IPS-NIHi11 (cell line): Measurements from ENCODE around the gene TSC1.

Experiments
- DNase-seq: peaks from one replicate; pipeline ENCODE4 v3.0.0; 2012; ENCODE audit warnings: mixed read lengths, low spot score

TSC1 gene

DNA sequence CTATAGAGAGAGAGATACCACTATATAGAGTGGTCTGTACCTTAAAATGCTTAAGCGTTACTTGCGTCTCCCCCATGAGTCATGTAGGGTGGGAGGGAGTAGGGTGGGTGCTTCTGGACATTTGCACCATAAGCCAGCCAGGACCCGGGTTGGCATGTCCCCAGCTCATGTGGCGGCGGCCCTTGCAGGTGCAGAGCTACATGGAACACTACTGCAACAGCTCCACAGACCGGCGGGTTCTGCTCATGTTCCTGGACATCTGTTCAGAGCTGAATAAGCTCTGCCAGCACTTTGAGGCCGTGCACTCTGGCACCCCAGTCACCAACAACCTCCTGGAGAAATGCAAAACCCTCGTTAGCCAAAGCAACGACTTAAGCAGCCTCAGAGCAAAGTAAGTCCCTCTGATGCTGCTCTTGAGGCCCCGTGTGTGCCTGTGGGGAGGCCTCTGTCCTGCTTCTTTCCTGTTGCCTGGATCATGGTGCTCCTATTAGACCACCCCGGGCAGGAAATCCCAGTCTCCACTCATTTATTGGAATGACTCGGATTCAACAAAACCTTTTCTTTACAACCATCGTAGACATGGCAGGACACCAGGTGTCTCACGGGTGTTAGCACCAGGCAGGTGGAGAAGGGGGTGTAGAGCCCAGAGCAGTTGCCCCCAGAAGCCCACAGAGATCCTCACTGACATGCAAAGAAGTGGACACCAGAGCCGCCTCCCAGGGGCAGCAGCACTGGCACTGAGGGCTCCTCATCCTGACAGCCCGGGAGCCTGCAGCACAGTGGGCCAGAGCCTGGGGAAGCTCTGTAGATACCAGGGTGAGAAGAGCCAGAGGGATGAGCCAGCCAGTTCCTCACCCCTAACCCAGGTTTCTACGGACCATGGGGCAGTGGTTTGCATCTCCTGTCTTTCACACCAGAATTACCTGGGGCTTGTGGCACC, 57.0 kb downstream of the TSC1 start:
- DNase-seq: no peak

DNA sequence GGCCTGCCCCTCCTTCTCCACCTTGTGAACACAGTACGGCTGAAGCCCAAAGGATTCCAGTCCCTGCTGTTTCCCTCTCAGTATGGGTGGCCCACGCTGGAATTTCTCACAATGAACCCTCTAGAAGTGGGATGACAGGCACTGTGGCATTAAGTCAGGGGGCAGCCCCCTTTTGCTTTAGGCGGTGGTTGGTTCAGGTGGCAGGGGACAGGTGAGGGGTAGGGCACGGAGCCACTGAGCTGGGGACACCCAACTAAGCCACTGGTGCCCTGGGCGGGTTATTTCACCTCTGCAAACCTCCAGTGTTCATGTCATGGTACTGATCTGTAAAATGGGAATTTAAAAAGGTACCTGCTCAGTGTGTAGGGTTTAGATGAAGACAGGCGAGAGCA, 58.1 kb downstream of the TSC1 start:
- no peak for DNase-seq

DNA sequence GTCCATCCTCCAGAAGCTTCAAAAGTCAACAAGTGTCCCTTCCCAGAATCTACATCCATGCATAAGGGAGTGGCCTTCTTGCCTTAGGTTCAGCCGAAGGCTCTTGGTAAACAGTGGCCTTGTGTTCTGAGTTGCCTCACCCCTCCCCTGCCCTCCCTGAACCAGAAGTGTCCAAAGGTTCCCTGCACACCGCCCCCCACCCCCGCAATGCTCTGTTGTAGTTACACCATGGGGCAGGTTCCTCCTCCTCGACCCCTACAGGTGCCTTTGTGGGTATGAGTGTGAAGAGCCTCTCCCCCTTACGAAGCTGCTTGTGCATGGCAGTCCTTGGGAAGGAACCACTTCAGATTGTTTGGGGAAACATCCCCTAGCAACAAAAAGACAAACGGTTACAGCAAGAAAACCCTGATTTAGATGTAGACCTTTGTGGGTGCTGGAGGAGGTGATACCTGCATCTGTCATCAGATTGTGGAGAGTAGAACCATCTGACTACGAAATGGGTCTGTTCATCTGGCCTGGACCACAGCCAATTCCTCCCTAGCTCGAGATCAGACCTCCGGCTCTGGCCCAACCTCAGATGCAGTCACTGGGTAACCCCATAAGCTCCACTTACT, 58.6 kb downstream of the TSC1 start:
- no peak for DNase-seq

DNA sequence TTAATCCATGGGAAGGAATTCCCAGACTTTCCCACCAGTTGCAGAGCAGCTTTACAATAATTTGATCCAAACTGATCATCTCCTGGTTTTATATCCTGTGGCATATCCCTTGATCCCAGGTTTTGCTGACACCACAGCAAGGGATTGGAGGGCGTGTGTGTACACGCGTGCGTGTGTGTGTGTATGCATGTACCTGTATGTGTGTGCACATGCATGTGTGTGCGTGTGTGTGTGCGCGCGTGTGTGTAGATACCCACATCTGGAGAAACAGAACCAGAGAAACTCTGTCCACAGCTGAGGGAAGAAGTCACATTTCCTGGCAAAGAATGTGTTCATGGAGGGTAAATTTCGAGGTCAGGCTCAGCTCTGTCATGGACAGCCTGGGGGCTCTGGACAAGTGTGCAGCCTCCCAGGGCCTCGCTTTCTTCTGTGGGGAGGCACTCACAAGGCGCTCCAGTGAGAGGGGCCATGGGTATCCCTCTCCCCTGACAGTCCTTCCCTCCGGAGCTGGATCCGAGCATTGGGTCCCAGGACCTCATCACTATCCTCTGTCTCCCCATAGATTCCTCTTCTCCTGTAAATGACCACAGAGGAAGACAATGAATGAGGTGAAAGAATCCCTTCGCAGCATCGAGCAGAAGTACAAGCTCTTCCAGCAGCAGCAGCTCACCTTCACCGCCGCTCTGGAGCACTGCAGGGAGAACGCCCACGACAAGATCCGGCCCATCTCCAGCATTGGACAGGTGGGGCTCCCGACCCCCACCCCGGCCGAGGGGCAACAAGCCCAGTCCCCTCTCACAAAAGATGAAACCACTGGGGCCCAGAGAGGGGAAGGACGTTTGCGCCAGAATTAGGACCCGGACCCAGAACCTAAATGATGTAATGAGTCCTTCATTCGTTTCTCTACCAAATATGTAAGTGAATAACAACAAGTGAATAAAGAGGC, 60.8 kb downstream of the TSC1 start:
- DNase-seq: no peak

DNA sequence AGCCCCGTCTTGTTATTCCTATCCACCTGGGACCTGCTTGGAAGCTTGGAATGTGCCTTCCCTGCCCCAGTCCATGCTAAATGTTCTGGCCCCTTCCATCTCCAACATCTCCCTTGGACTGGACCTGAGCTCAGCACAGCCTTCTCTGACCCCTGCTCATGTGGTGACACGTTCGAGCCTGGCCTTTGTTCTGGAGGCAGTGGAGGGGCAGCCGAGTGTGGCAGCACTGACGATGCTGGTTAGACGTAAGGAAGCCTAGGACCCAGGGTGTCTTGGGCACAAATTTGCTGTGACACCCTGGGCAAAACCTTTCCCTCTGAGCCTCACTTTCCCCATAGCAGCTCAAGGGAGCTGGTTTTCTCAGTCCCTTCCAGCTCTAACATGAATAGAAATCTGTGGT, 61.8 kb downstream of the TSC1 start:
- DNase-seq: no peak

DNA sequence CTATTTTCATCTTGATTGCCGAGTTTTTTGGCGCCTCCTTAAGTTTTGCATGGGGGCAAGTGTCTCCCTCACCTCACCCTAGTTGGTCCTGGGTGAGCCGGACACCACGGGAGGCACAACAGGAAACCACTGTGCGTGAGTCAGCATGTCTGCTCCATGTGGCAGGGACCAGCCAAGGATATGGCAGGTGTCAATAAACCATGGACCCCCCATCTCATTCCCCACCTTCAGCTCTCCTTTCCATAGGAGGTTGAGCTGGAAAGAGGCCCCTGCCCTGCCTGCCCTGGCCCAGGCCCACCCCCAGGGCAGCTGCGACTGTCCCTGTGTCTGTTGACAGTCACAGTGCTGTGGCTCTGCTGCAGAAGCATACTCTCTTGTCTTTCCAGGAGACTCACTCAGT, 62.6 kb downstream of the TSC1 start:
- DNase-seq: no peak

DNA sequence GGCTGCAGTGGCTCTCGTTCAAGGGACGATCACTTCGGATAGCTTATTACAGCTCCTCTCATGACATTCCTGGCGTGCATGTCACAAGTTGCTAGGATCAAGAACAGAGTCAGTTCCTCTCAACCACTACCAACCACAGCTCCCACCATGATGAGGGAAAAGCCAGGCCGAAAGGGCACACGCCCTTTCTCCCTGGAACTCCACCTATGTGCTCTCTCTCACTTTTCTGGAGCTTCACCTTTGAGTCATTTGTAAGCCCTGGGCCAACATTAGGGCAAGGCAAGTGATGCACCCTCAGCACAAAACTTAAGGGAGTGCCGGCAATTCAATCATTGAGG, 64.1 kb downstream of the TSC1 start:
- DNase-seq: no peak

DNA sequence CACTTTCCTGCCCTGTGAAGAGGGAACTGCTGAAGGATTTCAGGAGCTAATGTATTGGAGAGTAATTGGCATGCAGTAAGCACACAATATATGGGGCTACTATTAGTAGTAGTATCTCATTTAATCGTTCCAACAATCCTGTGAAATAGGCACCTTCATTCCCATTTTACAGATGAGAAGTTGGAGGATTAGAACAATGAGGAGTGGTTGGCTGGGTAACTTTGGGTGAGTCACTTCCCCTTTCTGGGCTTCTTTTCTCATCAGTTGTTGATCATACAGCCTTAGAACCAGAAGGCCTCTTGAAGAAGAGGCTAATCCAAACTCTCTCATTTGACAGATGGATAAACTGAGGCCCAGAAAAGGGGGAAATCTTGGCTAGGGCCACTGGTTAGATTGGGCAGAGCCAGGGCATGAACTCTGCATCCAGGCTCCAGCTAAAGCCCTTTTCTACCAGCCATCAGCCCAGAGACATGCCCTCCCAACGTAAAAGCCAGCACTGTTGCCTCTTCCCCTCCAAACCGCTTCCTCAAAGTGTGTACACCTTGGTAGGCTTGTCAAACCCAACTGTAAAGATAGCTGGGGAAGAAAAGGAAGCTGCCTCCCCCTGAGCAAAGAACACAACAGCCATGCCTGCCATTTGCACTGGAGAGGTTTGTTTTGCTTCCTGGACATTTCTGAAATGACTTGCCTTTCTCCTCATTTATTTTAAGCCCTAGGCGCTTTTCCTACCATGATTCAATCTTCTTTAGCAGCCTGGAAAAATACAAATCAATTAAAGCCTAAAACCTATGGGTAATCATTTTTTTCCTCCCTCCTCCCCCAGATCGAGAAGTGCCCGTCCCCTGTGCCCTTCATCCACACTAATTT, 64.7 kb downstream of the TSC1 start:
- DNase-seq: no peak

DNA sequence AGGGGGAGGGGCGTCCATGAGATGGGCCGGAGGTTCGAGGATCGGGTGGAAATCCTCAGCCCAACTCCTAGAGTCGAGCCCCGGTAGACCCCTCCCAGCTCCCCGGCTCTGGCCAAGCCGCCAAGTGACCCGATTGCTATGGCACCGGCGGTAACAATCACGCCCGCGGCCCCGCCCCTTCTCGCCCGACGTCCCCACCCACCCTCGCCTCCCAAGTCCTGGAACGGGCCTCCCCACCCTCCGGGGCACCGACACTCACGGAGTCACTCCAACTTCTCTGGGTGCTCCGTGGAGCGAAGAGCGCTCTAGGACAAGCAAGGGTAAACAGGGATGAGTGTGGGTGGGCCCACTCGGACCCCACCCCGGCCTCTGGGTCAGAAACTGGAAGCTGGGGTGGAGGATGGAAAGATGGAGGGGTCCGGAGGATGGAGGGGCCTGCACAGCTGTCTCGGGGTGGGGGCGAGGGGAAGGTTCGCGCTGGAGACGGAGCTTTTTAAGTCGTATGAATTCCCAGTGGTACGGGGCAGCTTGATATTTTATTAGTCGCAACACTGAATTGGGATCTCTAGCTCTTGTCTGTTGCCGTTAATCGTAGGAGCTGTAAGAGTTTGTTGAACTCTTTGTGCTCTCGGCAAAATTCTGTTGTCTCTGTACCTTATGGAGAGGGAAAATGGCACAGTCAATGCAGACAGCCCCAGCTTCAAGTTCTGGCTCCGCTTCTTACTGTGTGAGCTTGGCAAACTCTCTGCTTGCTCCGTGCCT, 65.5 kb downstream of the TSC1 start, which contains the start of gene SPACA9:
TSS of gene SPACA9 (plus strand) at position 204 of the 762 bp plus-strand sequence. CDS start 5,050 bp downstream, outside the sequence.
- DNase-seq: peak; percentile 90

DNA sequence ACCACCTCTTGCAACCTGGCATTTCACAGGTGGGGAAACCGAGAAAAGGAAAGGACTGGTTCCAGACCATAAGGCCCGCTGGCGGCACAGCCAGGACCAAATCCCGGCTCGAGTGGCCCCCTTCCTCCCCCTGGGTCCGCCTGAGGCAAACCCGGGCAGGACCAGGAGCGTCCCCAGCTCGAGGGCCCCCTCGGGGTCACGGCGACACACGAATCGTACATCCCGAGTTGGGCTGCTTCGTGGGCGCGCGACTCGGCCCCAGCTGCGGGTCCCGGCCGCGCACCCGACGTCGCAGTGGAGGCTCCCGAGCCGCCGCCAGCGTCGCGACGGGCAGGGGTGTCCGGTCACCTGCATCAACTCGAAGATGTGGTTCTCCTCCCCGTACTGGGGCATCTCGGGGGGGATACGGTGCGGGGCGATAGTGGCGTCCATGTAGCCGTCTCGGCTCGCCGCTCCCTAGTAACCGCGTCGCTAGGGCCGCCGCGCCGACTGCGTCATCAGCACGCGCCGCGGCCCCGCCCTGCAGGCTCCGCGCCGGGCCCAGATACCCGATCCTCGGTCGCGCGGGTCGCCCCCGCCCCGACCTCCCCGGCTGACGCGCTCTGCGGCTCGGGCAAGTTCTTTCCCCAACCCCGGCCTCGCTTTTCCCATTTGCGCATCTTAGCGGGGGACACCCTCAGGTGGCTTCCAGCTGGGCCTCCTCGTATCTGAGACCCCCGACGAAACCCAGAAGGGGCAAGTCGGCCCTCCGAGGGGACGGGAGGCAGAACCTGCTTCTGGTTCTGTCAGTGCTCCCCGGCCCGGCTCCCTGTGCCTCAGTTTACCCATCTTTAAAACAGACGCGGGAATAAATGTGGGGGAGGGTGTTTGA, 66.4 kb downstream of the TSC1 start, which contains the start of gene AK8:
TSS of gene AK8 (minus strand) at position 461 of the 871 bp plus-strand sequence. CDS start at position 432, 29 bp downstream.
- peak; percentile 100 for DNase-seq

DNA sequence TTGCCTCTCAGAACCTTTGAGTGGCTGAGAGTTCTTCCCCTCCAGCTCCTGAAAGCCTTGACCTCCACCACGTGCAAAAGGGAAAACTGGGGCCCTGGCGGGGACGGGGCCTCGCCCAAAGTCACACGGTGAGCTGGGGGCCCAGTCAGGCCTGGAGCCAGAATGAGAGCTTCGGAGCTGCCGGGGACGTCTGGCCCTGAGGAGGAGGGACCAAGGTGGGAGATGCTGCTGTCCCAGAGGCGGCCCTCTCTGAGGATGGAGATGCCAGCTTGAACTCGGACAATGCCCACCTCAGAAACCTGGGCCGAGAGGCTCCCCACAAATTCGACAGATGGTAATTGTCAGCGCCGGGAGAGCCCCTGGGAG, 67.0 kb downstream of the TSC1 start:
- DNase-seq: no peak

DNA sequence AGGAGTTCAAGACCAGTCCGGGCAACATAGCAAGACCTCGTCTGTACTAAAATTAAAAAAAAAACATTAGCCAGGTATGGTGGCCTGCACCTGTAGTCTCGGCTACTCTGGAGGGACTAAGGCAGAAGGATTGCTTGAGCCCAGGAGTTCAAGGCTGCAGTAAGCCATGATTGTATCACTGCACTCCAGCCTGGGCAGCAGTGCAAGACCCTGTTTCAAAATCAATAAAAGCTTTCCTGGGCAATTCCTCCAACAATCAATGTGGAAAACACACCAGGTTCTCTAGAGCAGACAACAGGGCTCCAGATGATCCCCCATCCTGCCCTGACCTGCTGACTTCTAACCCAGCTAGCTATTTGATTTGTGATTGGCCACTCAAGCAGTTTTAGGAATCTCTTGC, 67.6 kb downstream of the TSC1 start:
- no peak for DNase-seq

DNA sequence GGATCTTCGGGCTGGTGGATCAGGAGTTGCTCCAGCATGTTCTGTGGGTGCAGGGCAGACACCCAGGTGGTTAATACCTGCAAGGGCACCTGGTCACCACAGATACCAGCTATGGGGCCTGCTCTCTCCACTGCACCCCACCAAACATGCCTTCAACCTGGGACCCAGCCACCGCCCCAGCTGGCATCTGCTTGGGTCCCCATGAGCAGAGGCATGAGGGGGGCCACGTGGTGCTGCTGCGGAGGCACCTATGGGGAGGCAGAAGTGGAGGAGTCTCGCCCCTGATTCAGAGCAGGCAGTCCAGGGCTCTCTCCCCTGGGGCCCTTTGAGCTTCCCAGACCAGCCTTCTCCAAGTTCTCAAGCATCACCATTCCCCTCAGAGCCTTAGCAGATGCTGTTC, 69.3 kb downstream of the TSC1 start:
- DNase-seq: no peak

DNA sequence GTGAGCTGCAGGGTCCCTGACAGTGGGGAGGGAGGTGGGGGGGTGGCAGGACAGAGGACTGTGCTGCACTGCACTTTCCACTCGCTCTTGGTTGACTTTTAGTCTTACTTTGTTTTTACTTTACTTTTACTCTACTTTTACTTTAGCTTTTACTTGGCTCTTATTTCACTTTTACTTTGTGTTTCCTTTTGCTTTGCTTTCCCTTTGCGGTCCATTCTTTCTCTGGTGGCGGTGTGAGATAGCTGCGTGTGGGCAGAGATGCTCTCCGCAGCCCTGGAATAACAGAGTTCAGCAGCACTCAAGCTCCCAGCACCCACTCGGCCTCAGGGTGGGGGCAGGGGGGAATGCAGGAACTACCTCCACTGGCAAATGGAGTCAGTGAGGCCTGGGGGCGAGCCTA, 71.0 kb downstream of the TSC1 start:
- DNase-seq: no peak

DNA sequence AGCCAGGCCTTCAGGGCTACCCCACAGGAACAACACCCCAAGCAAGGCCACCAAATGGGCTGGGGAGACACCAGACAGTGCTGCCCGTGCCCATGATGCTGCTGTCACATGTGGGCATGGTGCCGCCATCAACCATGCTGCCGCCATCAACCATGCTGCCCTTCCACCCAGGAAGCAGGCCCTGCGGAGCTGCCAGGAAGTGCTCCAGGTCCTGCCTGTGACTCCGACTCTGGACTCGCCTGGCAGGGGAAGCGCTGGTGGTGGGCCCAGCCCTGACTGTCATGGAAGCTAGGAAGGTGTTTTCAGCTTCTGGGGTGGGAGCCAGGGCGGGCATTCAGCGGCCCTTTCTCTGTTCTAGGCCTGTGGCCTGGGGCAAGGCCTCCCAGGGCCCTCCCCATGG, 75.2 kb downstream of the TSC1 start:
- DNase-seq: no peak

DNA sequence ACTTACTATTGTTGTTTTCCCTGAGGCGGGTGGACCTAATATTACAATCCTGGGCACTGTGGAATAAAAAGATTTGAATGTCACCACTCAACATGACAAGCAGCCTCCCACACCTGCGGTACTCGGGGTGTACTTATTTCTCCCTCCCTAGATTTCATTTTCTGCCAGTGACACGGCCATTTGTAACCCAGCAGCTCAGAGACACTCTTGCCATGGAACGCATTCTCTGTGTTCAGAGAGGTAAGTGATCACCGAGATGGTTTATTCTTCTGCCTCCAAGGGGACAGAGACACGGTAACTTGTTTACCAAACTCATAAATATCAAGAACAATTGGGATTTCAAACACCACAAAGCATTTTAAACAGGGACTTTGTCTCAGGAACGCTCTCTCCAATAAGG, 77.5 kb downstream of the TSC1 start:
- DNase-seq: no peak

DNA sequence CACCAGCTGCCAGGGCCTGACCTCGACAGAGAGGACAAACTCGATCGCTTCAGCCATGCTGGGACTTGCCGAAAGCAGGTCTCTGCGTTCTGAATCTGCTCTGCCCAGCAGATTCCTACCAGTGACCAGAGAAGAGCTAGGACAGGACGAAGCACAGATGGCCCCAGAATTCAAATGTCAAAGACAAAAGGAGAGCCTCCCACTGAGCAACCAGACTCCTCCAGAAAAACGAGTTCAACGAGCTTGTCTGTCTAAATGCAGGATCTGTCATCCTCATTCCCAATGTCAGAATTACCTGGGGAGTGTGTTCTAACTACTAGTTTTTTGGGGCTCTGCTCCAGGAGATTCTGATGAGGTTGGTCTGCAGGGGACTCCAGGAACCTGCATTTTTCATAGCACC, 79.7 kb downstream of the TSC1 start:
- no peak for DNase-seq

DNA sequence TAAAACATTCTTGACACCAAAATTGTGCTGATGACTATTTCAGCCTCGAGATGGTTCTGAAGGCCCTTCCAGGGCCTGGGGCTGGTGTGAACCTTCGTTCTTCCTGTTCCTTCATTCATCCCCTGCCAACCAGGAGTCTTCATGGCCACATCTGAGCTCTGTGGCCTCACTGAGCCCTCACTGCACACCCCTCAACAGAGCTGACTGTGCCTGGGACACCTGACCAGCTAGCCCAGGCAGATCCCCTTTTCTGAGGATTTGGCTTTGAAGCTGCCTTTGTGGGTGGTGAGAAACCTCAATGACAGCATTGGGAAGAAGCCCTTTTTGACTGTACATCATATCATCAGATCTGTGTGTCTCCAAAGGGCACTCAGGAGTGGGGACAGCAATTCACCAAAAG, 80.1 kb downstream of the TSC1 start:
- no peak for DNase-seq

DNA sequence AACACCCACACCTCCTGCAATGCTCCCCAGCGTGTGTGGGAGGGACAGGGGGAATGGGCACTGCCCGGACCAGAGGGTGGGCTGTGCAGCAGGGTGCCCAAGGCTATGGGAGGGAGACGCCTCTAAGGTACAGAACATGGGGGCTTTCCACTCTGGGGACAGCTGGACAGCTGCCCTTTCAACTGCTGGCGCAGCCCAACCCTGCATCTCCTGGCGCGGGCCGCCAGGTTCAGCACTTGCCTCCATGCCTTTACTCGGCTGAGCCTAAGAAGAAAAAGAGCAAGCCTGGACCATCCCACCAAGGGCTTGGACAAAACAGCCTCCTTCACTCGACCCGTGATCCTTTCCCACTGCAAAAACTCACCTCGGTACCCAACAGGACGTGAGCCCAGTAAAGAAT, 81.3 kb downstream of the TSC1 start:
- DNase-seq: no peak

DNA sequence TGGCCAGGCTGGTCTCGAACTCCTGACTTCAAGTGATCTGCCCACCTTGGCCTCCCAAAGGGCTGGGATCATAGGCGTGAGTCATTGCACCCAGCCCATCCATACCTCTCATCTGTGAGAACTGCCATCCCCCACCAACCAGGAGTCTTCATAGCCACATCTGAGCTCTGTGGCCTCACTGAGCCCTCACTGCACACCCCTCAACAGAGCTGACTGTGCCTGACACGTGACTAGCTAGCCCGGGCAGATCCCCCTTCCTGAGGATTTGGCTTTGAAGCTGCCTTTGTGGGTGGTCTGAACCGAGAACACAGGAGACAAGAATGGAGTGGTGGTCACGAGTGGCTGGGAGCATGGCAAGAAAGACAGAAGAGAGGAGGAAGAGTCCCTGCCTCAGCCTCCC, 81.9 kb downstream of the TSC1 start:
- DNase-seq: no peak
